Measurements from ENCODE around the gene TMEM30B.

GRCh38 chr14:61231810-61232209, 49.3 kb downstream of the TMEM30B start:
- no peak for TF ChIP-seq CTCF (IDR thresholded peaks at IDR 0.05)
- TF ChIP-seq POLR2A (IDR thresholded peaks at IDR 0.05): no peak

All from adrenal gland (tissue), 5 donors.